Fibroblast of lung (primary cell): Measurements from ENCODE around the gene ADCY3.

Experiments used
- EZH2 ChIP-seq: IDR thresholded peaks from 2 replicates; pipeline ENCODE4 v1.5.1; 2012; ENCODE audit warnings: low read length, control low read depth, mild to moderate bottlenecking; ENCODE audit errors: missing control alignments
- TF ChIP-seq, protein P1 (sequence below), 2 donors: IDR thresholded peaks in 1 of 2; conservative IDR thresholded peaks in 1 of 2; 1 replicate in 1 of 2; 2 replicates in 1 of 2; pipeline ENCODE4 v1.5.1; 2011 to 2012; ENCODE audit warnings: low read length in 2 of 2, control low read depth in 1 of 2, inconsistent platforms in 1 of 2, low read depth in 1 of 2, mild to moderate bottlenecking in 1 of 2

DNA sequence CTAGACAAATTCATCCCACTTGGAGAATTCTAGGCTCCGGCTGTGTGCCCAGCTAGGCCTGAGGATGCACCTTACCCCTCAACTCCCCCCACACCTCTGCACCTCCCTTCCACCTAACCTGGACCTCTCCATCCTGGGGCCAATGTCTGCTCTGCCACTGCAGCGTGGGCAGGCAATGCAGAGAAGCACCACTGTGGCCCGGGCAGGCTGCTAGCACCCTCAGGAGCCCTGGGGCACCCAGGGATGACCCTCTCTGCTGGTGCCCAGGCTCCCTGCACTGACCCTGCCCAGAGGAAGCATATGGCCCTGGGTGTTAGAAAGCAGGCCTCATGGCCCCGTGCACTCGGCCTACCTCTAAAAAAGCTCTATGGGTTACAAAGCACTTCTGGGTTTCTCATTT lies 49.6 kb downstream of the ADCY3 start:
- TF ChIP-seq, protein P1, sequence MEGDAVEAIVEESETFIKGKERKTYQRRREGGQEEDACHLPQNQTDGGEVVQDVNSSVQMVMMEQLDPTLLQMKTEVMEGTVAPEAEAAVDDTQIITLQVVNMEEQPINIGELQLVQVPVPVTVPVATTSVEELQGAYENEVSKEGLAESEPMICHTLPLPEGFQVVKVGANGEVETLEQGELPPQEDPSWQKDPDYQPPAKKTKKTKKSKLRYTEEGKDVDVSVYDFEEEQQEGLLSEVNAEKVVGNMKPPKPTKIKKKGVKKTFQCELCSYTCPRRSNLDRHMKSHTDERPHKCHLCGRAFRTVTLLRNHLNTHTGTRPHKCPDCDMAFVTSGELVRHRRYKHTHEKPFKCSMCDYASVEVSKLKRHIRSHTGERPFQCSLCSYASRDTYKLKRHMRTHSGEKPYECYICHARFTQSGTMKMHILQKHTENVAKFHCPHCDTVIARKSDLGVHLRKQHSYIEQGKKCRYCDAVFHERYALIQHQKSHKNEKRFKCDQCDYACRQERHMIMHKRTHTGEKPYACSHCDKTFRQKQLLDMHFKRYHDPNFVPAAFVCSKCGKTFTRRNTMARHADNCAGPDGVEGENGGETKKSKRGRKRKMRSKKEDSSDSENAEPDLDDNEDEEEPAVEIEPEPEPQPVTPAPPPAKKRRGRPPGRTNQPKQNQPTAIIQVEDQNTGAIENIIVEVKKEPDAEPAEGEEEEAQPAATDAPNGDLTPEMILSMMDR (conservative IDR thresholded peaks at IDR 0.05 in 1 of 2, IDR thresholded peaks at IDR 0.05 in 1 of 2; ENCODE audit: low read depth in 1 of 2, low read length in 2 of 2): no peak
- no peak for TF ChIP-seq EZH2
